DND-41 (cell line): Measurements from ENCODE around the gene MED8.

Experiments used
- CTCF ChIP-seq: IDR thresholded peaks from 2 replicates; pipeline ENCODE4 v1.5.1; 2012; ENCODE audit warnings: borderline replicate concordance, low read length, moderate library complexity, mild to moderate bottlenecking; ENCODE audit not compliant: poor library complexity, severe bottlenecking; ENCODE audit errors: extremely low read depth
- EZH2 ChIP-seq: IDR thresholded peaks from 3 replicates; pipeline ENCODE4 v1.6.1; 2012; ENCODE audit warnings: borderline replicate concordance, low read depth, mild to moderate bottlenecking, moderate library complexity, low read length, inconsistent platforms; ENCODE audit not compliant: severe bottlenecking

- no peak for TF ChIP-seq CTCF
- no peak for TF ChIP-seq EZH2
Observed at GRCh38 chr1:43389326-43390313, at the start of gene MED8, which contains the start of gene SZT2.
